Measurements from ENCODE around the gene FKRP. TPM values are rescaled to one million over a fixed set of nuclear protein-coding genes. Genes with fewer than 3 reads are reported as not detected.

The FKRP gene, protein sequence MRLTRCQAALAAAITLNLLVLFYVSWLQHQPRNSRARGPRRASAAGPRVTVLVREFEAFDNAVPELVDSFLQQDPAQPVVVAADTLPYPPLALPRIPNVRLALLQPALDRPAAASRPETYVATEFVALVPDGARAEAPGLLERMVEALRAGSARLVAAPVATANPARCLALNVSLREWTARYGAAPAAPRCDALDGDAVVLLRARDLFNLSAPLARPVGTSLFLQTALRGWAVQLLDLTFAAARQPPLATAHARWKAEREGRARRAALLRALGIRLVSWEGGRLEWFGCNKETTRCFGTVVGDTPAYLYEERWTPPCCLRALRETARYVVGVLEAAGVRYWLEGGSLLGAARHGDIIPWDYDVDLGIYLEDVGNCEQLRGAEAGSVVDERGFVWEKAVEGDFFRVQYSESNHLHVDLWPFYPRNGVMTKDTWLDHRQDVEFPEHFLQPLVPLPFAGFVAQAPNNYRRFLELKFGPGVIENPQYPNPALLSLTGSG
- polyA plus RNA-seq (2011; rRNA removed) (14.7 and 16.4 TPM in 2 replicates), polyA plus RNA-seq (2017; fragmentation: RNase III; extraction: RNeasy Plus Mini Kit Qiagen cat#74134 plus additional on column Dnase treatment) (18.4 to 20.2 TPM (median 18.8 TPM) in 3 replicates), polyA minus RNA-seq (2011; rRNA and poly(A)+ RNA removed) (10.6 and 13.3 TPM in 2 replicates)
- 23.9 and 34.0 TPM in 2 replicates for polyA plus RNA-seq (2012; cell fraction: cytosol; rRNA removed)
- 75.2 and 82.8 TPM in 2 replicates for polyA plus RNA-seq (2012; cell fraction: nucleus; rRNA removed)

DNA sequence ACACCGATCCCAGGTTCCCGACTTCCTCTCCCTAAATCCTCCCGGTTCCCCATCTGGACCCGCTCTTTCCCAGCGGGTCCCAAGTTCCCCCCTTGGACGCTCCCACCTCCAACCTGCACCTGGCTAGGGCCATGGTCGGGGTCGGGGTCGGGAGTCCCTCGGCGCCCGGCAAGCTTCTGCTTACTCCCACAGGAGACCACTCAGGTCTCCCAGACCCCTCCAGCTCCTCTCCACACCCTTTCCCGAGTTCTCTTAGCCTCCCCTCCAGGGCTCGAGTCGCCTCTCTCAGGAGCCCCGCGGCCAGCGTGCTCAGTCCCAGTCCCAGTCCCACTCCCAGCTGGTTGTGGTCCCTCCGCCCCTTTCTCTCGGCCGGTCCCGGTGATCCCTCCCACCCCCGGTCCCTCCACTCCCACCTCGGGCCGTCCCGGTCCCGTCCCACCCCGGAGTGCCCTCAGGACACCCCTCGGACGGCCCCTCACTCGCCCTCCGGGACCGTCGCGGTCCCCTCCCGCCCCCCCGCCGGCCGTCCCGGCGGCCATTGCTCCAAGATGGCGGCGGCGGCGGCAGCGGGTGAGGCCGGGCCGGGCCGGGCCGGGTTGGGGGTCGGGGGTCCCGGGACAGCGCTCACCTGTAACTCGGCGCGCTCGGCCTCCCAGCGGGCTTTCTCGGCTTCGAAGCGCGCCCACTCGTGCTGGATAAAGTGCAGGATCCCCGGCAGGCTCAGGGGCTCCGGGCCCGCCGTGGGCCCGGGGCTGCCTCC lies at the start of gene FKRP:
Gene FKRP (plus strand): TSS at position 537 of the 760 bp plus-strand sequence. CDS start 9,394 bp downstream, outside the sequence.
- Histone ChIP-seq H3K4me3 (peak within 1 kb of the TSS; percentile 98), H3K4me1 (peaks cover 17% of the 10 kb centered on the region), H3K27ac (peak within 1 kb of the TSS; percentile 99 to 100), H3K4me2 (peak within 1 kb of the TSS; percentile 95), H3K9me3 (no peaks in the 10 kb centered on the region)
- no peak for FAIRE-seq
- peak; percentile 57 to 68 for ATAC-seq
- TF ChIP-seq HEYL (CRISPR knock-in tag; IDR thresholded peaks at IDR 0.05) (no peak), ZSCAN20 (CRISPR knock-in tag; IDR thresholded peaks at IDR 0.05) (no peak), GATA3 (IDR thresholded peaks at IDR 0.05; ENCODE audit: borderline replicate concordance) (no peak), ZNF302 (CRISPR knock-in tag; IDR thresholded peaks at IDR 0.05) (no peak), PHF8 (IDR thresholded peaks at IDR 0.05; ENCODE audit: borderline replicate concordance, low read depth) (peak; percentile 76; the same call in 1 of the 2 replicates), JUNB (IDR thresholded peaks at IDR 0.05) (no peak), TFCP2L1 (CRISPR knock-in tag; IDR thresholded peaks at IDR 0.05) (no peak)
- DNase-seq (ENCODE audit: low read depth in 1 of 2, low spot score in 1 of 2): peak in 1 of 2 experiments; percentile 54
- 1% methylated on average over 19 of the region's 68 CpGs for WGBS (ENCODE audit: missing lambda C conversion rate)
- ChIA-PET POLR2A (interaction anchor here (0.6 kb wide), 1 partner anchor 25 kb away, joined by 3 read pairs; no protein-coding TSS in a partner anchor), CTCF (interaction anchor here (0.6 to 12.9 kb wide), 8 partner anchors 9 to 246 kb away, joined by 3 to 205 read pairs (median 8); no protein-coding TSS in a partner anchor)

DNA sequence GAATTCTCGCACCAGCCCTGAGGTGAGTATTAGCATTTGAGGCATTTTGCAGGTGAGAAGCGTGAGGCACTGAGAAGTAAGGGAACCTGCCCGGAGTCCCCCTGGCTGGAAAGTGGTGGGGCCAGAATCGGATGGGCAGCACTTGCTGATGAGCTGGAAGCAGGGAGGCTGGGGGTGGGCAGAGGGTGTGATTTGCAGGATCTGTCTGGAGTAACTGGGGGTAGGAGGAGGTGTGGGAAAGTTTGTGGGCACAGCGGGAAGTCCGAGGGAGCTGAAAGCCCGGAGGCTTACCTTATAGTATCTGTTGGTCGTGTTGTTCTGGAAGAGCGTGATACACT lies 49.0 kb upstream of the FKRP start:
- ATAC-seq (no peak; a peak in 1 of 6 replicates), DNase-seq (ENCODE audit: low read depth in 1 of 2, low spot score in 1 of 2) (no peak), FAIRE-seq (no peak)
- Histone ChIP-seq H3K4me1 (peaks cover 6% of the 10 kb centered on the region; the same call in 1 of the 3 replicates), H3K4me2 (0 out of 3 replicates have a peak overlapping the region, but pooled peaks have one; percentile 29), H3K27ac (no peak overlapping the region), H3K4me3 (no peak overlapping the region), H3K9me3 (no peaks in the 10 kb centered on the region)
- ChIA-PET POLR2A (no interaction called here), CTCF (interaction anchor here (0.6 to 7.3 kb wide), 15 partner anchors 7 to 316 kb away, joined by 3 to 73 read pairs (median 3); partner anchors contain the start of gene DACT3)
- 94% methylated on average over 9 of the region's 9 CpGs for WGBS (ENCODE audit: missing lambda C conversion rate)
- TF ChIP-seq CHD2 (IDR thresholded peaks at IDR 0.05; ENCODE audit: low read length, partially characterized antibody): no peak
- no peak for TF ChIP-seq NFE2L2 (conservative IDR thresholded peaks at IDR 0.05; ENCODE audit: low read length)
- TF ChIP-seq PHF8 (IDR thresholded peaks at IDR 0.05; ENCODE audit: borderline replicate concordance, low read depth): no peak
- TF ChIP-seq MAZ (IDR thresholded peaks at IDR 0.05; ENCODE audit: borderline replicate concordance, low read depth, low read length): no peak
- TF ChIP-seq, protein P1, sequence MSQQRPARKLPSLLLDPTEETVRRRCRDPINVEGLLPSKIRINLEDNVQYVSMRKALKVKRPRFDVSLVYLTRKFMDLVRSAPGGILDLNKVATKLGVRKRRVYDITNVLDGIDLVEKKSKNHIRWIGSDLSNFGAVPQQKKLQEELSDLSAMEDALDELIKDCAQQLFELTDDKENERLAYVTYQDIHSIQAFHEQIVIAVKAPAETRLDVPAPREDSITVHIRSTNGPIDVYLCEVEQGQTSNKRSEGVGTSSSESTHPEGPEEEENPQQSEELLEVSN (IDR thresholded peaks at IDR 0.05; ENCODE audit: borderline replicate concordance, low read depth): no peak
- TF ChIP-seq HOXB5 (CRISPR knock-in tag; IDR thresholded peaks at IDR 0.05): no peak
- TF ChIP-seq HOXA7 (CRISPR knock-in tag; IDR thresholded peaks at IDR 0.05): no peak
- TF ChIP-seq, protein P2, sequence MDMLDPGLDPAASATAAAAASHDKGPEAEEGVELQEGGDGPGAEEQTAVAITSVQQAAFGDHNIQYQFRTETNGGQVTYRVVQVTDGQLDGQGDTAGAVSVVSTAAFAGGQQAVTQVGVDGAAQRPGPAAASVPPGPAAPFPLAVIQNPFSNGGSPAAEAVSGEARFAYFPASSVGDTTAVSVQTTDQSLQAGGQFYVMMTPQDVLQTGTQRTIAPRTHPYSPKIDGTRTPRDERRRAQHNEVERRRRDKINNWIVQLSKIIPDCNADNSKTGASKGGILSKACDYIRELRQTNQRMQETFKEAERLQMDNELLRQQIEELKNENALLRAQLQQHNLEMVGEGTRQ (IDR thresholded peaks at IDR 0.05): no peak

DNA sequence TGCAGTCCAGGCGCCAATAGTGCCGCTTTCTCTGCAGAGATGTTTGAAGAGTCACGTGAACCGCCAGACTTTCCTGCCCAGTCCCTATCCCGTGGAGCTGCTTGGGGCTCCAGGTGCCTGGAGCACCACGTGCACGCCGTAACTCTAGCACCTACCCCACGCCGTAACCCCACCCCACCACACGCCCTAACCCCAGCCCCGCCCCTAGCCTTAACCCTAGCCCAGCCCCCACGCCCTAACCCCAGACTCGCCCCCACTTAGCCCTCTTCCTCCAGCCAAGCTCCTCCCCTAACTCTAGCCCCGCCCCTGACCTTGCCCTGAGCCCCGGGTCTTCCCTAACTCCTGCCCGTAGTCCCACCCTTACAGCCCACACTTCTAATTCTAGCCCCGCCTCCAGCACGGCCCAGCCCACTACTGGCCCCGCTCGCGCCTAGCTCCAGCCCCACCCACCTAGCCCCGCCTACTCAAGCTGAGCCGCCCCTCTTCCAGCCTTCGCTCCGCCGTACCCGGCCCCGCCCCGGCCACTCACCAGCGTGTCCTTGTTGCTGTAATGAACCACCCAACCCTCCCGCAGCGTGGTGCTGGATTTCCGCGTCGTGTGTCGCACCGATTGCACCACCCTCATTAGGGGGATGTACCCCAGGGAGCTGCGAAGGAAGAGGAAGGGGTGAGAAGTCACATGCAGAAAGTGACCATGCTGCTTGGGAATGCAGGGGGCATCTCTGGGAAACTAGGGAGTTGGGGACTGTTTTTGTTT lies 48.5 kb upstream of the FKRP start:
- POLR2A ChIA-PET: no interaction called here
- H3K9me3 ChIP-seq: no peaks in the 10 kb centered on the region
- TF ChIP-seq, protein P3, sequence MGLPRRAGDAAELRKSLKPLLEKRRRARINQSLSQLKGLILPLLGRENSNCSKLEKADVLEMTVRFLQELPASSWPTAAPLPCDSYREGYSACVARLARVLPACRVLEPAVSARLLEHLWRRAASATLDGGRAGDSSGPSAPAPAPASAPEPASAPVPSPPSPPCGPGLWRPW (IDR thresholded peaks at IDR 0.05): no peak
- TF ChIP-seq, protein P4, sequence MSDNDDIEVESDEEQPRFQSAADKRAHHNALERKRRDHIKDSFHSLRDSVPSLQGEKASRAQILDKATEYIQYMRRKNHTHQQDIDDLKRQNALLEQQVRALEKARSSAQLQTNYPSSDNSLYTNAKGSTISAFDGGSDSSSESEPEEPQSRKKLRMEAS (IDR thresholded peaks at IDR 0.05): 0 out of 2 replicates have a peak, but pooled peaks have one; percentile 13
- no peak for FAIRE-seq
- H3K4me1 ChIP-seq: peaks cover 6% of the 10 kb centered on the region; the same call in 1 of the 3 replicates
- peak overlapping the region; percentile 29 for H3K4me2 ChIP-seq
- ATAC-seq: peak; percentile 86 to 97
- WGBS (ENCODE audit: missing lambda C conversion rate): 57% methylated on average over 33 of the region's 39 CpGs
- H3K4me3 ChIP-seq: no peak overlapping the region
- CTCF ChIA-PET: interaction anchor here (0.6 to 7.3 kb wide), 15 partner anchors 6 to 316 kb away, joined by 3 to 73 read pairs (median 3); partner anchors contain the start of gene DACT3
- H3K27ac ChIP-seq: peak overlapping the region in 1 of 2 experiments; percentile 39; a peak in 1 of 6 replicates
- peak; percentile 82 to 84 for DNase-seq (ENCODE audit: low read depth in 1 of 2, low spot score in 1 of 2)

Measured in A549 (cell line).